ENCODE data around the gene MYO1E. TPM values are rescaled to one million over a fixed set of nuclear protein-coding genes. Genes with fewer than 3 reads are reported as not detected.

The MYO1E gene
- polyA plus RNA-seq, 3 donors, result 129 to 162 (median 132) TPM

DNA sequence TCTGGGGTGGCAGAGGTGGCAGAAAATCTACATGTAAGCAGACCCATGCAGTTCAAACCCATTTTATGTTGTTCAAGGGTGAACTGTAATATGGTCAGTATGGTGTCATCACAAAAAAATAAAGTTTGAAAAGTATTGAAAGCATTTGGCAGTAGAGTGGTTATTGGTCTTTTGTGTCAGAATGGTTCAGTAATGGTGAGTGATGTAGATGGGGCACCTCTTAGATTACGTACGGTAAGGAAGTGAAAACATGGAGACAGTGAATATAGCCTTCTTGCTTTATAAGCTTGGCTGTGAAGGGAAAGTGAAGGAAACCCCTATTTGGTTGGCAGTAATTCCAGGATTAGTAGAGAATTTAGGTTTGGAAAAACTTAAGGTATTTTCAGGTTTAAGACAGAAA lies 284.9 kb downstream of the MYO1E start:
- no peak for DNase-seq

Other genes starting within 250 kb of the MYO1E start
- gene LDHAL6B, start 166.0 kb downstream of the MYO1E start, polyA plus RNA-seq (ENCODE audit: insufficient read length in 3 of 3), result under 1 TPM; 0.10 to 0.41 (median 0.36) TPM
- gene FAM81A, start 65.3 kb upstream of the MYO1E start, polyA plus RNA-seq (ENCODE audit: insufficient read length in 3 of 3), result 10 to 100 TPM; 22.4 to 33.7 (median 26.7) TPM
- gene GCNT3, start 238.9 kb upstream of the MYO1E start, polyA plus RNA-seq (ENCODE audit: insufficient read length in 3 of 3), result 1 to 10 TPM in 2 of 3 donors, under 1 TPM in 1; 0.40 to 1.1 (median 1.1) TPM

Data from renal pelvis (tissue), 4 donors.